ENCODE results near the gene SHROOM1. TPM values are rescaled to one million over a fixed set of nuclear protein-coding genes. Genes with fewer than 3 reads are reported as not detected.

The SHROOM1 gene
- total RNA-seq, 1 donor, result 0.52 TPM

DNA sequence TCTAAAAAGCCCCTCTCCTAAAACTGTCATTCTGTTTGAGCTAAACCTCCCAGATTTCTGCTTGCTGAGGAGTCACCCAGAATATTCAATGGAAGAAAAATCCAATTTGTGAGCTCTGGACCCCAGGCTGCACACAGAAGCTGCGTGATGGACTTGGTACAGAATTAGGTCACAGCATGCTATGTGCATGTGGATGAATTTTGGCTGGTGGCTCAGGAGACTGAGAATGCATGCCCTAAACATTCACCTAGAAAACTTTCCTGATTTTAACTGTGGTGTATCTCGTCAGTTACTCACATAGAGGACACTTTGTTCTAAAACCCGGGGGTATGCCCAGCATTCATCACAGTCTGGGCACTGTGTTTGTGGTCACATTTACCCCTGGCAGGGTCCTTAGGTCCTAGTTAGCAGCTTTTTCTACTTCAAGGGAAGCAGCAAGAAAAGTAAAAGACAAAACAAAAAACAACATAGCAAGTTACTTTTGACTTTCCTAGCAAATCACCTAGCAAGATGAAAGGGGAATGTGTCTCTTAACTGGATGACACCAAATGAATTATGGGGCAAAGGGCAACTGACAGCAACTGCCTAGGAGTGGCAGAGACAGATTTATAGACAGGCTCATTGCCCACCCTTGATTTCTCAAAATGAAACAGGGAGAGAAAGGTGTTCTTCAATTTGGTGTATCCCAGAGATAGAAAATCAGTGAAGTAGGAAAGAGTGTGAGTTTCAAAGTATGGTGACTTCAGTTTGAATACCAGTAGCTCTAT, 8.3 kb upstream of the SHROOM1 start:
- H3K9me3 ChIP-seq (ENCODE audit: low read depth, low read length), result no peaks in the 10 kb centered on the region
- H3K27me3 ChIP-seq (ENCODE audit: insufficient read depth, low read length), result no peaks in the 10 kb centered on the region
- no peak overlapping the region for H3K4me3 ChIP-seq (ENCODE audit: low read length)
- H3K4me1 ChIP-seq (ENCODE audit: insufficient read depth, low read length), result peaks cover 55% of the 10 kb centered on the region

DNA sequence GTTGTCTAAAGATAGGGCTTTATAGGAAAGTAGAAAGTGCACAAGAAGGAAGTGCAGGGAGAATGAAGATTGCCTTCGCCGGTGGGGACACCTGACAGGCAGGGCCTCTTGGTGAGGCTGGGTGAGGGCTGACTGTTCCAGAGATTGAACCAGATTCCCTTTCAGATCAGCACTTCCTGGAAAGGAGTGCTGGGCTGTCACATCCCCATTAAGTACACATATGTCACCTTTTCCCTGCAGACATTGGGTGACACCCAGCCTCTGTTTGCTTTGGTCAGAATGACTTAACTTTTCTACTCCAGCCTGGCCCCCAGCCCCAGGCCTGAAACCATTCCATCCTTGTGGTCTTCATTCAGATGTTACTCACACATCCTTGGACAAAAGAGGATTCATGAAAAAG, 7.4 kb upstream of the SHROOM1 start:
- H3K9me3 ChIP-seq (ENCODE audit: low read depth, low read length), result no peaks in the 10 kb centered on the region
- no peaks in the 10 kb centered on the region for H3K27me3 ChIP-seq (ENCODE audit: insufficient read depth, low read length)
- H3K4me1 ChIP-seq (ENCODE audit: insufficient read depth, low read length), result peaks cover 55% of the 10 kb centered on the region
- H3K4me3 ChIP-seq (ENCODE audit: low read length), result no peak overlapping the region

GRCh38 chr5:132836852-132837251, 6.4 kb upstream of the SHROOM1 start:
- no peaks in the 10 kb centered on the region for H3K9me3 ChIP-seq (ENCODE audit: low read depth, low read length)
- H3K4me1 ChIP-seq (ENCODE audit: insufficient read depth, low read length), result peaks cover 53% of the 10 kb centered on the region

GRCh38 chr5:132834057-132834456, 3.6 kb upstream of the SHROOM1 start:
- no peak overlapping the region for H3K4me3 ChIP-seq (ENCODE audit: low read length)
- H3K9me3 ChIP-seq (ENCODE audit: low read depth, low read length), result no peaks in the 10 kb centered on the region
- H3K4me1 ChIP-seq (ENCODE audit: insufficient read depth, low read length), result peaks cover 39% of the 10 kb centered on the region
- peaks cover 17% of the 10 kb centered on the region for H3K27me3 ChIP-seq (ENCODE audit: insufficient read depth, low read length)

More at GRCh38 chr5:132836852-132837251, 6.4 kb upstream of the SHROOM1 start:
- Histone ChIP-seq H3K4me3 (ENCODE audit: low read length) (no peak overlapping the region), H3K27me3 (ENCODE audit: insufficient read depth, low read length) (no peaks in the 10 kb centered on the region)

- no peak overlapping the region for H3K4me3 ChIP-seq (ENCODE audit: low read length)
- peaks cover 30% of the 10 kb centered on the region for H3K27me3 ChIP-seq (ENCODE audit: insufficient read depth, low read length)
These were observed 2.2 kb upstream of the SHROOM1 start for GRCh38 chr5:132832612-132833011.

GRCh38 chr5:132831095-132831860, 831 bp upstream of the SHROOM1 start:
- Histone ChIP-seq H3K4me1 (ENCODE audit: insufficient read depth, low read length) (peaks cover 15% of the 10 kb centered on the region), H3K9me3 (ENCODE audit: low read depth, low read length) (no peaks in the 10 kb centered on the region), H3K4me3 (ENCODE audit: low read length) (no peak overlapping the region), H3K27me3 (ENCODE audit: insufficient read depth, low read length) (peaks cover 43% of the 10 kb centered on the region)

More at GRCh38 chr5:132832612-132833011, 2.2 kb upstream of the SHROOM1 start:
- Histone ChIP-seq H3K4me1 (ENCODE audit: insufficient read depth, low read length) (peaks cover 26% of the 10 kb centered on the region), H3K9me3 (ENCODE audit: low read depth, low read length) (no peaks in the 10 kb centered on the region)

GRCh38 chr5:132829742-132830435, 558 bp downstream of the SHROOM1 start:
- H3K4me3 ChIP-seq (ENCODE audit: low read length), result peak overlapping the region; percentile 54
- no peaks in the 10 kb centered on the region for H3K9me3 ChIP-seq (ENCODE audit: low read depth, low read length)
- H3K4me1 ChIP-seq (ENCODE audit: insufficient read depth, low read length), result peaks cover 19% of the 10 kb centered on the region
- H3K27me3 ChIP-seq (ENCODE audit: insufficient read depth, low read length), result peaks cover 52% of the 10 kb centered on the region

GRCh38 chr5:132828846-132829494, 1.5 kb downstream of the SHROOM1 start:
- H3K4me1 ChIP-seq (ENCODE audit: insufficient read depth, low read length), result peaks cover 19% of the 10 kb centered on the region
- no peak overlapping the region for H3K4me3 ChIP-seq (ENCODE audit: low read length)
- H3K27me3 ChIP-seq (ENCODE audit: insufficient read depth, low read length), result peaks cover 62% of the 10 kb centered on the region
- no peaks in the 10 kb centered on the region for H3K9me3 ChIP-seq (ENCODE audit: low read depth, low read length)

- Histone ChIP-seq H3K4me3 (ENCODE audit: low read length) (no peak overlapping the region), H3K4me1 (ENCODE audit: insufficient read depth, low read length) (peaks cover 22% of the 10 kb centered on the region), H3K9me3 (ENCODE audit: low read depth, low read length) (no peaks in the 10 kb centered on the region), H3K27me3 (ENCODE audit: insufficient read depth, low read length) (peaks cover 70% of the 10 kb centered on the region)
These were observed 2.3 kb downstream of the SHROOM1 start for GRCh38 chr5:132827943-132828673.

GRCh38 chr5:132826424-132827082, 3.9 kb downstream of the SHROOM1 start:
- H3K4me1 ChIP-seq (ENCODE audit: insufficient read depth, low read length), result peaks cover 26% of the 10 kb centered on the region
- no peaks in the 10 kb centered on the region for H3K9me3 ChIP-seq (ENCODE audit: low read depth, low read length)
- peaks cover 81% of the 10 kb centered on the region for H3K27me3 ChIP-seq (ENCODE audit: insufficient read depth, low read length)
- no peak overlapping the region for H3K4me3 ChIP-seq (ENCODE audit: low read length)

GRCh38 chr5:132825834-132826391, 4.5 kb downstream of the SHROOM1 start:
- H3K9me3 ChIP-seq (ENCODE audit: low read depth, low read length), result no peaks in the 10 kb centered on the region
- no peak overlapping the region for H3K4me3 ChIP-seq (ENCODE audit: low read length)
- peaks cover 24% of the 10 kb centered on the region for H3K4me1 ChIP-seq (ENCODE audit: insufficient read depth, low read length)
- H3K27me3 ChIP-seq (ENCODE audit: insufficient read depth, low read length), result peaks cover 83% of the 10 kb centered on the region

DNA sequence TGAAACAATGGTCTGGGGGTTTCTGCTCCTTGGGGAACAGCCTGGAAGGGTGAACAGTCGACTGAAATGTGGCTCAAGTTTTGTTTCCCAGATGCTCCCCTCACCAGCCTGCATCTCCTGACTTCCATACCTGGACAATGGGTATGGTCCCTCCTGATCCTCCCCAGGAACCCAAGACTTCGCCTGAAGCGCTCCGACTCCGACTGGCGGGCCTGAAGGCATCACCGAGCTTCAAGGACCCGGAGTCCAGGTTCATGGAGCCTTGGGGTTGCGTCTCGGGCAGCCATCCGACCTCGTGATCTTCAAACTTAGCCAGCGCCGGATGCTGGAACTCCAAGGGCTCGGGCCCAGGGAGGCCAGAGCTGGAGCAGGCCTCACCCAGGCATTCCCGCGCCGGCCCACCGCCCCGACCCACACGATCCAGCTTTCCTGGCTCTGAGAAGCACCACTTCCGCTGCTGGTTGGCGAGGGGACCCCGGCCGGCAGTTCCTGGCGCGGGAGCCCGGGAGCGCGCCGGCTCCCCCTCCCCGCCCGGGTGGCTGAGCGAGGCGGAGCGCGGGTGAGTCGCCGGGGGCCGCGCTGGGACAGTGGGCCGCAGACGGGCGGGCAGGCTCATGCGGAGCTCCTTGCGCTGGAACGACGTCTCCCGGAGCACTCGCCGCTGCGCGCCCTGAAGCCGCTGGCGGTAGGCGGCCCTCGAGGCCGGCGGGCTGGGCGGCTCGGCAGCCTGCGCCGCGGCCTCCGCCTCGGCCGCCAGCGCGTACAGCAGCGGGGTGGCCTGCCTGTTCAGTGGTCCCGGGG, 5.2 kb downstream of the SHROOM1 start:
- Histone ChIP-seq H3K4me1 (ENCODE audit: insufficient read depth, low read length) (peaks cover 23% of the 10 kb centered on the region), H3K4me3 (ENCODE audit: low read length) (no peak overlapping the region), H3K9me3 (ENCODE audit: low read depth, low read length) (no peaks in the 10 kb centered on the region), H3K27me3 (ENCODE audit: insufficient read depth, low read length) (peaks cover 83% of the 10 kb centered on the region)

- peaks cover 82% of the 10 kb centered on the region for H3K27me3 ChIP-seq (ENCODE audit: insufficient read depth, low read length)
- H3K4me3 ChIP-seq (ENCODE audit: low read length), result no peak overlapping the region
- H3K9me3 ChIP-seq (ENCODE audit: low read depth, low read length), result no peaks in the 10 kb centered on the region
- H3K4me1 ChIP-seq (ENCODE audit: insufficient read depth, low read length), result peaks cover 25% of the 10 kb centered on the region
These were observed 6.0 kb downstream of the SHROOM1 start for GRCh38 chr5:132824426-132824825.
